GM18873 (cell line): ENCODE measurements around the gene IL13RA1.
"Not testable (repeated sequence)": the region's sequence is repeated elsewhere in the genome, so short reads cannot be mapped to it uniquely, and the experiment has no call there.

Experiments
- ATAC-seq: cut with Tn5 transposase; IDR thresholded peaks from one replicate; pipeline ENCODE4 v1.9.1; 2021; ENCODE audit warnings: mild to moderate bottlenecking, moderate library complexity, moderate number of reproducible peaks; ENCODE audit not compliant: unreplicated experiment, low FRiP score

The IL13RA1 gene

DNA sequence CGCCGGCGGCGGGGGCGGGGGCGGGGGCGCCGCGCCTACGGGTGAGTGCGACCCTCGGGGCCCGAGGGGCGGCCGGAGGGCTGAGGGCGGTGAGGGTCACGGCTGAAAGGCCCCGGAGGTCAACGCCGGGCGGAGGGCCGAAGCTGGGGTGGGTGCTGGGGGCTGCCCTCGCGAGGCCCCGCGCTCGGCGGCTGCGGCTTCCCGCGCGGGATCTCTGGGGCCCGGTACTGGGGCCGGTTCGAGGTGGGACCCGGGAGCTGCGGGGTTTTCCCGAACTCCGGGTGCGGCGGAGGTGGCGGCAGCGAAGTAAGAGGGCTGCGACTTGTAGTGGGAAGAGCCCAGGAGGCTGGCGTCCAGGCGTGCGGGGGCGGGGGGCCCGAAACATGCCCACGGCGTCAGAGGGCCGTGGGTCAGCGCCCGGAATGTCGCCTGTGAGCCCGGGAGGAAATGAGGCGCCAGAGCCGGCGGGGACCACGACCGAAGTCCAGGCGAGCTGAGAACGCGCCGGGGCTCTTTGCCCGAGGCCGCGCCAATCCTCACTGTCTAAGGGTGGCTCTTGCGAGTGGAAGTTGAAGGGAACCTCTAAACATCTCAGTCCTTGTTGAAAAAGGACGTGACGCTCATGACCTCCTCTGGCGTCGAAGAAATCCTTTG, 407 bp downstream of the IL13RA1 start:
- ATAC-seq: no peak

GRCh38 chrX:118729042-118729652, 1.7 kb downstream of the IL13RA1 start:
- ATAC-seq: no peak

GRCh38 chrX:118730500-118731247, 3.3 kb downstream of the IL13RA1 start:
- ATAC-seq: no peak

DNA sequence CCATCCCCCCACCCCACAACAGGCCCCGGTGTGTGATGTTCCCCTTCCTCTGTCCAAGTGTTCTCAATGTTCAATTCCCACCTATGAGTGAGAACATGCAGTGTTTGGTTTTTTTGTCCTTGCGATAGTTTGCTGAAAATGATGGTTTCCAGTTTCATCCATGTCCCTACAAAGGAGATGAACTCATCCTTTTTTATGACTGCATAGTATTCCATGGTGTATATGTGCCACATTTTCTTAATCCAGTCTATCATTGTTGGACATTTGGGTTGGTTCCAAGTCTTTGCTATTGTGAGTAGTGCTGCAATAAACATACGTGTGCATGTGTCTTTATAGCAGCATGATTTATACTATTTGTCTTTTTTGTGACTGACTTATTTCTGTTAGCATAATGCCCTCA, 5.1 kb downstream of the IL13RA1 start:
- not testable (repeated sequence) for ATAC-seq

DNA sequence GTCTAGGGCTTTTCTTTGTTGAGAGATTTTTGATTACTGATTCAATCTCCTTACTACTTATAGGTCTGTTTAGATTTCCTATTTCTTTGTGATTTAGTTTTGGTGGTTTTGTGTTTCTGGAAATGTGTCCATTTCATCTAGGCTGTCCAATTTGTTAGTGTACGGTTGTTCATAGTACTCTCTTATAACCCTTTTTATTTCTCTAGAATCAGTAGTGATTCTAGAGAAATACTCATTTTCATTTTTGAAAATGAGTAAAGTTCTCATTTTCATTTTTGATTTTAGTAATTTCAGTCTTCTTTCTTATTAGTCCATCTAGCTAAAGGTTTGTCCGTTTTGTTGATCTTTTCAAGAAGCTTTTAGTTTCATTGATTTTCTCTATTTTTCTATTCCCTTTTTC, 7.5 kb downstream of the IL13RA1 start:
- ATAC-seq: no peak

GRCh38 chrX:118736394-118737010, 9.1 kb downstream of the IL13RA1 start:
- peak; percentile 90 for ATAC-seq

DNA sequence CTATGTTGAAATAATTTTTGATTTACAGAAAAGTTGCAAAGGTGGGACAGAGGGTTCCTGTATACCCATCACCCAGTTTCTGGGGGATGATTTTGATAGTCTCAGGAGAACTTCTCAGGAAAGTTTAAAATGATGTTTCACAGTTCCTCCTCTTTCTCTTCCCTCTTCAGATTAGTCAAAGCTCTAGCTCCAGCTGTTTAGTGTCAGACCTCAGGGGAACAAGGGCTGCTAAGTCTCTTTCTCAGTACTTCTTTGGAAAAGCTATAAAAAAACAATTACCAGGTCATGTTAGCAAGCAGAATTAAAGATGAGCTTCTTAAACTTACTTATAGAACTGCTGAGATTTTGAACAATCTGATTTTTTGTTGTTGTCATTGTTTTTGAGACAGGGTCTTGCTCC, 12.2 kb downstream of the IL13RA1 start:
- no peak for ATAC-seq

- no peak for ATAC-seq
Observed at GRCh38 chrX:118740276-118740889, 13.0 kb downstream of the IL13RA1 start.

DNA sequence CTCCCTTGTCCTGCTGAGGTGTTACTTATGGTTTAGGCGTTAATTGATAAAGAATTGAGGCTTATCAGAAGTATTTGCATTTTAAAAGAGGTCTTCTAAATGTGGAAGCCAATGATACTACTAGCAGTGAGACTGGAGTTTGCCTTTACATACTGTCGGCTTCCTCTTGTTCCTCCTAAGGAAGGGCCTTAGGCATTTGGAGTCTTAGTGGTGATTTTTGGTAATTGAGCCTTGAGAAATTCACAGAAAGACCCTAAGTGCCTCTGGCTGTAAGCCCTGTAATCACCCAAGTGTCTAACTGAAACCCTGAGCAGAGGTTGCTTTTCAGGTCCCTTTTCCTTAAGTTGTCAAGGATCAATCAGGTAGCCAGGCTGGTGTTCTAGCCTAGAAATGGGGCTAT, 14.8 kb downstream of the IL13RA1 start:
- ATAC-seq: no peak

DNA sequence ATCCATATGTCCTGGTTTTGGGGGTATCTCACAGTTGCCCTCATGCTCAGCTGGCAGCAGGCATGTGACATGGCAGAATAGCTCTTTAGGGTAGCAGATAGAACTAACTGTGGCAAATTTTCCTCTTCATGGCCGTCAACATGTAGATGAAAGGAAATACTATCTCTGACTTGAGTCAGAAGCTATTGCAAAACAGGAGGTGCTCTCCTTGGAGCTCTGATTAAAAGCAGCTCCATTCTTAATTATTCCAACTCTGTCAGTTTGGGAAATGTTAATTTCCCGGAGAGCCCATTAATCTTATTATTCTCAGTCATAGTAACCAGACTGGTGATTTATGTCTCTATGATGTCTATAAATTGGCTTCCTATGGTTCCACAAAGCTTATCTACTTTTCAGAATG, 18.2 kb downstream of the IL13RA1 start:
- no peak for ATAC-seq

- ATAC-seq: peak; percentile 67
Observed at GRCh38 chrX:118751950-118752783, 24.8 kb downstream of the IL13RA1 start.

DNA sequence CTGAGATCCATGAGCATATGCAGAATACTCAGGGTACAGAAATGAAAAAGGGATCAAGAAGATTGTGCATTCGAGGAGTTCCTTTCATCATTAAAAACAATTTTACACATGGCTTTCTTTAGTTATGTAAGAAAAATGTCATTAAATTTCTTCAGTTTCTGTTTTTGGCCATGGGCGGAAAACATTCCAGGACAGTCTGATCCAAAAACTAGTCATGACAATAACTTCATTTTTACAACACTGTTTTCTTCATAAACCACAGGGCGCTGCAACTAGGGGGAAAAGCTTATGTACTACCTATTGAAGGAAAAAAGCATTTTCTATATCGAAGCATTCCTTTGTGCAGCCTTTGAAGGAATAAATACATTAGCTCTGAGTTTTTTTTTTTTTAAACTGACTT, 28.2 kb downstream of the IL13RA1 start:
- no peak for ATAC-seq

GRCh38 chrX:118756101-118756500, 28.7 kb downstream of the IL13RA1 start:
- no peak for ATAC-seq

GRCh38 chrX:118758511-118758910, 31.1 kb downstream of the IL13RA1 start:
- no peak for ATAC-seq

- ATAC-seq: no peak
Observed at GRCh38 chrX:118760025-118760424, 32.6 kb downstream of the IL13RA1 start.

DNA sequence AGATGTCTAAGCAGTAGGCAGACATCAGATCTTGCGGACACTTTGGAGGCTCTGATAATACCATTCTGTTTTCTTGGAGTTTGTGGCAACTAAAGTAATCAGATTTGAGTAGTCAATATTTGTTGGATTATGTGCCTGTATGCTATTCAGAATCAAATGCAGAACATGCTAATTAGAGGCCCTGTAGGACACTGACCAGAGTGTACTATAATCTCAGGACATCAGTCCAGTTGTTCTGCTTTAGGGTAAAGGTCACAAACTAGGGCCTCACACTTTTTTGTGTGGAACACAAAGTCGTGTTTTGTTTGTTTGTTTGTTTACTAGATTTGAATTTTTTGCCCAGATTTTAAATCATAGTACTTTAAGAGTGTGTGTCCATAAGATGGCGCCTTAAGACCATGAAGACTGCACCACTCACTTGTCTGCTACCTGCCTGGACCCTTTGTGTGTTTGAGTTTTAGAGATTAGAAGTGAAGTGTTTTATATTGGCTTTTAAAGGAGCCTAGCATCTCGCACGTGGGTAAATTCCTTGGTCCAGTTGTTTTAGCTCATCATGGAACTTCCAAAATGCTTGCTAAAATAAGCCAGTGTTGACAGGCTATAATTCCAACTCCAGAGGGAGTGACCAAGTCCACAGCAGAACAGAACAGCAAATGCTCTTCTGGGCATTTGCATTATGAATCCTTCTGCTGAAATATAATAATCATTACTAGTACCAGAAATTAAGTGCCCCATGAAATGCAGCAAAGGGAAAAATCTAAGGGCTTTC, 34.7 kb downstream of the IL13RA1 start:
- ATAC-seq: no peak

DNA sequence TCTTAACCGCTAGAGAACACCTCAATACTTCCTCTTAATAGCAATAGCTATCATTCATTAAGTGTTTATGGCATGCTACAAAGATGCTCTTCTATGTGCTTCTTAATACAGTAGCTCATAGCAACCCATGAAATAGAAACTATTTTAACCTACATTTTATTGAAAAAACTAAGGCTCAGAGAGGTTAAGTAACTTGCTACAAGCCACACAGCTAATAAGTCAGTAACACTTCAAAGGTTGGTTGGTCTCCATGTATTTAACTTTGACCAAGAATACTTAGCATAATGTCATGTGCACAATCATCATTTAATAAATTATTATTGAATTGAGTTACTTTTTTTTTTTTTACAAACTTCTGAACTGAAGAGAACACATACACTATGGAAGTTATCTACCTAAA, 36.1 kb downstream of the IL13RA1 start:
- no peak for ATAC-seq

- no peak for ATAC-seq
Observed at GRCh38 chrX:118764122-118764521, 36.7 kb downstream of the IL13RA1 start.

- no peak for ATAC-seq
Observed at GRCh38 chrX:118770133-118770760, 42.8 kb downstream of the IL13RA1 start.
